HL-60/S4 (cell line): ENCODE measurements around the gene DKK1.
"Not testable (repeated sequence)": the region's sequence is repeated elsewhere in the genome, so short reads cannot be mapped to it uniquely, and the experiment has no call there.

ENCODE experiments used
- in situ Hi-C: fragments of 300-500 bp; cut with MboI; formaldehyde crosslinking; loops from 2 replicates; pipeline ENCODE4 v1.14.3; 2022; ENCODE audit warnings: low sequenced_read_pairs

The DKK1 gene

DNA sequence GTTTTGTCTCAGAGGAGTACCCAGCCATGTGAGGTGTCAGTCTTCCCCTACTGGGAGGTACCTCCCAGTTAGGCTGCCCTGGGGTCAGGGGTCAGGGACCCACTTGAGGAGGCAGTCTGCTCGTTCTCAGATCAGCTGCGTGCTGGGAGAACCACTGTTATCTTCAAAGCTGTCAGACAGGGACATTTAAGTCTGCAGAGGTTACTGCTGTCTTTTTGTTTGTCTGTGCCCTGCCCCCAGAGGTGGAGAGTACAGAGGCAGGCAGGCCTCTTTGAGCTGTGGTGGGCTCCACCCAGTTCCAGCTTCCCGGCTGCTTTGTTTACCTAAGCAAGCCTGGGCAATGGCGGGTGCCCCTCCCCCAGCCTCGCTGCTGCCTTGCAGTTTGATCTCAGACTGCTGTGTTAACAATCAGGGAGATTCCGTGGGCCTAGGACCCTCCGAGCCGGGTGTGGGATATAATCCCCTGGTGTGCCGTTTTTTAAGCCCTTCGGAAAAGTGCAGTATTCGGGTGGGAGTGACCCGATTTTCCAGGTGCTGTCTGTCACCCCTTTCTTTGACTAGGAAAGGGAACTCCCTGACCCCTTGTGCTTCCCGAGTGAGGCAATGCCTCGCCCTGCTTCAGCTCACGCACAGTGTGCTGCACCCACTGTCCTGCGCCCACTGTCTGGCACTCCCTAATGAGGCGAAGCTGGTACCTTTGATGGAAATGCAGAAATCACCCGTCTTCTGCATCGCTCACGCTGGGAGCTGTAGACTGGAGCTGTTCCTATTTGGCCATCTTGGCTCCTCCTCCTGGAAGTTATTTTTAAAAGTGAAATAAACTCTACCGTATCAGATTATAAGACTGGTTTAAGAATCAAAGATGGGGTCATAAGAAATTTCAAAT, 51.7 kb downstream of the DKK1 start:
- in situ Hi-C loops, result not testable (repeated sequence)
